HCT116 (cell line): Measurements from ENCODE around the gene TMEM94. TPM values are rescaled to one million over a fixed set of nuclear protein-coding genes. Genes with fewer than 3 reads are reported as not detected.

ENCODE experiments used
- ATAC-seq: fragments of 200-7000 bp; cut with Tn5 transposase; 2 replicates; pipeline ENCODE4 v1.9.1; 2020; ENCODE audit warnings: mild to moderate bottlenecking, moderate library complexity
- BruUV-seq: library from RNA; stranded (reverse); fragments of 400-500 nt; replicated peaks from 2 replicates; lab custom pipeline; 2021; lab: Mats Ljungman, UMichigan
- CTCF ChIA-PET: fragments of 300-600 bp; sonication (Branson Sonifier 250); formaldehyde crosslinking; loops from one replicate; lab custom pipeline; 2021; ENCODE audit warnings: antibody characterized with exemption; lab: Charles Lee
- POLR2A ChIA-PET: fragments of 300-600, 350-600 bp; sonication (Branson Sonifier 250); formaldehyde crosslinking; loops from one replicate; lab custom pipeline; 2021; ENCODE audit warnings: antibody characterized with exemption; lab: Charles Lee
- RAD21 ChIA-PET, 2 experiments: fragments of 300-600 bp; sonication (Branson Sonifier 250); formaldehyde crosslinking; loops; one replicate each; lab custom pipeline; 2023; ENCODE audit warnings: low total read pairs in 2 of 2; ENCODE audit not compliant: uncharacterized antibody in 2 of 2, unreplicated experiment in 2 of 2, low non-redundant PET in 1 of 2; lab: Charles Lee
- DNase-seq: peaks from one replicate; pipeline ENCODE4 v3.0.0-alpha.2; 2010; ENCODE audit warnings: low read depth, low spot score
- H2AFZ ChIP-seq: fragments of 200-600 bp; shearing (Covaris generic), sonication (generic); 2 replicates; pipeline ENCODE4 v1.6.1; 2017; ENCODE audit warnings: low read depth, mixed run types, mixed read lengths, antibody characterized with exemption, low read length; ENCODE audit not compliant: poor library complexity, severe bottlenecking
- H3K27ac ChIP-seq: 2 replicates; pipeline ENCODE4 v1.5.1; 2012; ENCODE audit warnings: low read depth, low read length
- H3K27me3 ChIP-seq: fragments of 200-600 bp; sonication (generic); 2 replicates; pipeline ENCODE4 v1.6.1; 2016; ENCODE audit warnings: mixed run types, low read length, mixed read lengths; ENCODE audit not compliant: insufficient read depth
- H3K36me3 ChIP-seq, 2 experiments: fragments of 200-500 bp in 1 of 2; fragments of 200-600 bp in 1 of 2; sonication (Bioruptor generic) in 1 of 2; sonication (generic) in 1 of 2; 2 replicates each; pipeline versions ENCODE4 v1.5.1 to v1.6.1; 2014 to 2016; ENCODE audit warnings: low read length in 2 of 2, inconsistent platforms in 1 of 2, mixed read lengths in 1 of 2, mixed run types in 1 of 2; ENCODE audit not compliant: insufficient read depth in 2 of 2, control insufficient read depth in 1 of 2
- H3K4me1 ChIP-seq, 2 experiments: fragments of 200-600 bp in 1 of 2; sonication (generic) in 1 of 2; 2 replicates each; pipeline versions ENCODE4 v1.5.1 to v1.6.1; 2012 to 2017; ENCODE audit warnings: low read length in 2 of 2, inconsistent platforms in 1 of 2, mild to moderate bottlenecking in 1 of 2, mixed read lengths in 1 of 2, mixed run types in 1 of 2, moderate library complexity in 1 of 2; ENCODE audit not compliant: insufficient read depth in 2 of 2, control insufficient read depth in 1 of 2
- H3K4me2 ChIP-seq: fragments of 200-600 bp; sonication (generic); 2 replicates; pipeline ENCODE4 v1.6.1; 2017; ENCODE audit warnings: mixed run types, low read length, mixed read lengths
- H3K4me3 ChIP-seq, 2 experiments: fragments of 200-600 bp in 1 of 2; sonication (generic) in 1 of 2; replicated peaks in 1 of 2; 2 replicates each; pipeline ENCODE4 v1.5.1; 2011 to 2016; ENCODE audit warnings: low read length in 2 of 2, control low read depth in 1 of 2, low read depth in 1 of 2, mild to moderate bottlenecking in 1 of 2, mixed read lengths in 1 of 2, mixed run types in 1 of 2
- H3K79me2 ChIP-seq: fragments of 200-600 bp; sonication (generic); 2 replicates; pipeline ENCODE4 v1.6.1; 2017; ENCODE audit warnings: mild to moderate bottlenecking, mixed run types, low read length, moderate library complexity, mixed read lengths; ENCODE audit not compliant: insufficient read depth
- H3K9ac ChIP-seq: fragments of 200-600 bp; sonication (generic); 2 replicates; pipeline ENCODE4 v1.6.1; 2016; ENCODE audit warnings: low read length, mixed read lengths
- H3K9me2 ChIP-seq: fragments of 200-600 bp; sonication (generic), shearing (Covaris generic); 2 replicates; pipeline ENCODE4 v1.6.1; 2017; ENCODE audit warnings: mixed run types, mild to moderate bottlenecking, moderate library complexity; ENCODE audit not compliant: insufficient read depth
- H3K9me3 ChIP-seq, 2 experiments: fragments of 200-500 bp in 1 of 2; fragments of 200-600 bp in 1 of 2; sonication (Bioruptor generic) in 1 of 2; sonication (generic) in 1 of 2; 2 replicates each; pipeline ENCODE4 v1.6.1; 2014 to 2017; ENCODE audit warnings: low read length in 2 of 2, mixed read lengths in 2 of 2, inconsistent platforms in 1 of 2, low read depth in 1 of 2, mild to moderate bottlenecking in 1 of 2, mixed run types in 1 of 2, moderate library complexity in 1 of 2; ENCODE audit not compliant: control insufficient read depth in 1 of 2, insufficient read depth in 1 of 2
- H4K20me1 ChIP-seq: fragments of 200-600 bp; sonication (generic), shearing (Covaris generic); 2 replicates; pipeline ENCODE4 v1.6.1; 2017; ENCODE audit warnings: mixed run types, mild to moderate bottlenecking, moderate library complexity; ENCODE audit not compliant: insufficient read depth
- CEBPB ChIP-seq: IDR thresholded peaks from 2 replicates; pipeline ENCODE4 v1.6.1; 2012; ENCODE audit warnings: low read depth
- ELF1 ChIP-seq: IDR thresholded peaks from 2 replicates; pipeline ENCODE4 v1.6.1; 2012; ENCODE audit warnings: low read depth, borderline replicate concordance
- EZH2phosphoT487 ChIP-seq: fragments of 200-600 bp; IDR thresholded peaks from 2 replicates; pipeline ENCODE4 v1.6.1; 2018; ENCODE audit warnings: antibody characterized with exemption, borderline replicate concordance
- FOSL1 ChIP-seq: IDR thresholded peaks from 2 replicates; pipeline ENCODE4 v1.6.1; 2012; ENCODE audit warnings: low read depth
- POLR2AphosphoS5 ChIP-seq: IDR thresholded peaks from 2 replicates; pipeline ENCODE4 v1.6.1; 2011; ENCODE audit warnings: mild to moderate bottlenecking, low read depth, low read length, moderate library complexity
- RAD21 ChIP-seq: IDR thresholded peaks from 2 replicates; pipeline ENCODE4 v1.6.1; 2012; ENCODE audit warnings: low read depth, mild to moderate bottlenecking
- SIN3A ChIP-seq: IDR thresholded peaks from 2 replicates; pipeline ENCODE4 v1.6.1; 2012; ENCODE audit warnings: low read depth
- SRF ChIP-seq: IDR thresholded peaks from 2 replicates; pipeline ENCODE4 v1.6.1; 2012; ENCODE audit warnings: low read depth
- TCF7L2 ChIP-seq: IDR thresholded peaks from 2 replicates; pipeline ENCODE4 v1.7.0; 2011; ENCODE audit warnings: borderline replicate concordance, inconsistent platforms; ENCODE audit not compliant: insufficient read depth, insufficient read length; ENCODE audit errors: extremely low read depth
- YY1 ChIP-seq: IDR thresholded peaks from 2 replicates; pipeline ENCODE4 v1.6.1; 2011; ENCODE audit warnings: low read length, low read depth, moderate library complexity, mild to moderate bottlenecking; ENCODE audit not compliant: insufficient replicate concordance; ENCODE audit errors: extremely low read depth
- ZNF274 ChIP-seq: fragments of 200-500 bp; sonication (Bioruptor generic); IDR thresholded peaks from 2 replicates; pipeline ENCODE4 v1.6.1; 2014; ENCODE audit warnings: mild to moderate bottlenecking, low read depth, low read length, inconsistent platforms
- intact Hi-C: fragments of 100-400 bp; cut with micrococcal nuclease; formaldehyde crosslinking; loops from 2 replicates; pipeline ENCODE4 v1.10.0; 2022
- total RNA-seq: library from RNA; stranded (reverse); gene quantifications from one replicate; pipeline ENCODE4 v1.2.1, GENCODE V29; 2021; ENCODE audit not compliant: unreplicated experiment
- TF ChIP-seq, protein P1 (sequence below): IDR thresholded peaks from 2 replicates; pipeline ENCODE4 v1.6.1; 2012
- TF ChIP-seq, protein P2 (sequence below): IDR thresholded peaks from 2 replicates; pipeline ENCODE4 v1.6.1; 2012; ENCODE audit warnings: low read depth
- TF ChIP-seq, protein P3 (sequence below): IDR thresholded peaks from 2 replicates; pipeline ENCODE4 v1.6.1; 2012

Gene TMEM94
- total RNA-seq, 1 experiment from 2014 or later, result 75.4 TPM

DNA sequence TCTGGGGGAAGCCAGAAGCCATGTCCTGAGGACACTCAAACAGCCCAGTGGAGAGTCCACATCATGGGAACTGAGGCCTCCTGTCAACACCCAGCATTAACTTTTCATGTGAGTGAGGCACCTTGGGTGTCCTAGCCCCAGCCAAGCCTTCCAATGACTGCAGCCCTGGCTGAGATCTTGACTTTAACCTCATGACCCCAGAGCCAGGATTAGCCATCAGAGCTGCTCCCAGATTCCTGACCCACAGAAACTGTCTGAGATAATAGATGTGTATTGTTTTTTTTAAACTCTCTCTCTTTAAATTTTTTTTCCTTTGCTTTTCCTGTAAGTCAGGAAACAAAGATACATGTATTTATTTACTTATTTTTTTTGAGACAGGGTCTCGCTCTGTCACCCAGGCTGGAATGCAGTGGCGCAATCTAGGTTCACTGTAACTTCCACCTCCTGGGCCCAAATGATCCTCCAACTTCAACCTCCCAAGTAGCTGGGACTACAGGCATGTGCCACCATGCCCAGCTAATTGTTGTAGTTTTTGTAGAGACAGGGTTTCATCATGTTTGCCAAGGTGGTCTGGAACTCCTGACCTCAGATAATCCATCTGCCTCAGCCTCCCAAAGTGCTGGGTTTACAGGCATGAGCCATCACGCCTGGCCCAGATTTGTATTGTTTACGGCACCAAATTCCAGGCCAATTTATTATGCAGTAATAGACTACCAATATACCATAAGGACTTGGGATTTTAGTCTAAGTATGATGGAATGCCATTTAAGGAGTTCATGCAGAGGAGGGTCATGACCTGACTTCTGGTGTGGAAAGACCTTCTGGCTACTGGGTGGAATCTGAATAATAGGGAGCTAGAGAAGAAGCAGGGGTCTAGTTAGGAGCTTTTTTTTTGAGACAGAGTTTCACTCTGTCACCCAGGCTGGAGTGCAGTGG is 14.0 kb upstream of the TMEM94 start:
- POLR2A ChIA-PET, result no interaction called here
- Histone ChIP-seq H3K79me2 (no peaks in the 10 kb centered on the region), H3K9ac (no peak overlapping the region), H3K4me1 (peaks cover 0 to 21% of the 10 kb centered on the region in 2 experiments; a peak in 3 of 4 replicates), H3K4me2 (no peak overlapping the region), H2AFZ (no peak overlapping the region), H3K27ac (no peak overlapping the region), H3K9me3 (no peaks in the 10 kb centered on the region), H3K9me2 (no peaks in the 10 kb centered on the region), H4K20me1 (no peaks in the 10 kb centered on the region), H3K4me3 (no peak overlapping the region), H3K36me3 (no peaks in the 10 kb centered on the region), H3K27me3 (no peaks in the 10 kb centered on the region)
- CTCF ChIA-PET, result interaction anchor here (1.4 kb wide), 1 partner anchor 14 kb away, joined by 5 read pairs; the partner anchor contains the start of gene TMEM94
- DNase-seq (no peak), ATAC-seq (no peak)
- intact Hi-C loops, result no loop called here
- TF ChIP-seq POLR2AphosphoS5 (no peak), ZNF274 (no peak), RAD21 (no peak), TCF7L2 (no peak), SRF (no peak)
- TF ChIP-seq, protein P1, sequence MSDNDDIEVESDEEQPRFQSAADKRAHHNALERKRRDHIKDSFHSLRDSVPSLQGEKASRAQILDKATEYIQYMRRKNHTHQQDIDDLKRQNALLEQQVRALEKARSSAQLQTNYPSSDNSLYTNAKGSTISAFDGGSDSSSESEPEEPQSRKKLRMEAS, result no peak
- RAD21 ChIA-PET, result interaction anchor here in 1 of 2 experiments (0.6 kb wide), 1 partner anchor 130 kb away, joined by 3 read pairs; no protein-coding TSS in a partner anchor
- BruUV-seq, result no TSS peak

GRCh38 chr17:75445296-75445695 is 11.1 kb upstream of the TMEM94 start:
- H3K79me2 ChIP-seq, result no peaks in the 10 kb centered on the region
- no peaks in the 10 kb centered on the region for H3K9me2 ChIP-seq
- H3K4me1 ChIP-seq, result peaks cover 0 to 21% of the 10 kb centered on the region in 2 experiments; a peak in 3 of 4 replicates
- H3K4me2 ChIP-seq, result no peak overlapping the region
- H3K36me3 ChIP-seq, result no peaks in the 10 kb centered on the region
- CTCF ChIA-PET, result no interaction called here
- H2AFZ ChIP-seq, result peak overlapping the region; percentile 13
- H4K20me1 ChIP-seq, result no peaks in the 10 kb centered on the region
- intact Hi-C loops, result no loop called here
- H3K27ac ChIP-seq, result no peak overlapping the region
- ATAC-seq (no peak), DNase-seq (no peak)
- H3K9me3 ChIP-seq, result no peaks in the 10 kb centered on the region
- no peak overlapping the region for H3K4me3 ChIP-seq
- no peaks in the 10 kb centered on the region for H3K27me3 ChIP-seq
- RAD21 ChIA-PET, result no interaction called here
- POLR2A ChIA-PET, result interaction anchor here (2.2 kb wide), 1 partner anchor 11 kb away, joined by 7 read pairs; the partner anchor contains the start of gene TMEM94
- BruUV-seq, result no TSS peak
- H3K9ac ChIP-seq, result no peak overlapping the region
- TF ChIP-seq ELF1, result no peak
- TF ChIP-seq, protein P2, sequence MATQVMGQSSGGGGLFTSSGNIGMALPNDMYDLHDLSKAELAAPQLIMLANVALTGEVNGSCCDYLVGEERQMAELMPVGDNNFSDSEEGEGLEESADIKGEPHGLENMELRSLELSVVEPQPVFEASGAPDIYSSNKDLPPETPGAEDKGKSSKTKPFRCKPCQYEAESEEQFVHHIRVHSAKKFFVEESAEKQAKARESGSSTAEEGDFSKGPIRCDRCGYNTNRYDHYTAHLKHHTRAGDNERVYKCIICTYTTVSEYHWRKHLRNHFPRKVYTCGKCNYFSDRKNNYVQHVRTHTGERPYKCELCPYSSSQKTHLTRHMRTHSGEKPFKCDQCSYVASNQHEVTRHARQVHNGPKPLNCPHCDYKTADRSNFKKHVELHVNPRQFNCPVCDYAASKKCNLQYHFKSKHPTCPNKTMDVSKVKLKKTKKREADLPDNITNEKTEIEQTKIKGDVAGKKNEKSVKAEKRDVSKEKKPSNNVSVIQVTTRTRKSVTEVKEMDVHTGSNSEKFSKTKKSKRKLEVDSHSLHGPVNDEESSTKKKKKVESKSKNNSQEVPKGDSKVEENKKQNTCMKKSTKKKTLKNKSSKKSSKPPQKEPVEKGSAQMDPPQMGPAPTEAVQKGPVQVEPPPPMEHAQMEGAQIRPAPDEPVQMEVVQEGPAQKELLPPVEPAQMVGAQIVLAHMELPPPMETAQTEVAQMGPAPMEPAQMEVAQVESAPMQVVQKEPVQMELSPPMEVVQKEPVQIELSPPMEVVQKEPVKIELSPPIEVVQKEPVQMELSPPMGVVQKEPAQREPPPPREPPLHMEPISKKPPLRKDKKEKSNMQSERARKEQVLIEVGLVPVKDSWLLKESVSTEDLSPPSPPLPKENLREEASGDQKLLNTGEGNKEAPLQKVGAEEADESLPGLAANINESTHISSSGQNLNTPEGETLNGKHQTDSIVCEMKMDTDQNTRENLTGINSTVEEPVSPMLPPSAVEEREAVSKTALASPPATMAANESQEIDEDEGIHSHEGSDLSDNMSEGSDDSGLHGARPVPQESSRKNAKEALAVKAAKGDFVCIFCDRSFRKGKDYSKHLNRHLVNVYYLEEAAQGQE, result no peak
- TF ChIP-seq EZH2phosphoT487, result no peak
- no peak for TF ChIP-seq YY1
- no peak for TF ChIP-seq SIN3A
- TF ChIP-seq CEBPB, result no peak
- TF ChIP-seq, protein P3, sequence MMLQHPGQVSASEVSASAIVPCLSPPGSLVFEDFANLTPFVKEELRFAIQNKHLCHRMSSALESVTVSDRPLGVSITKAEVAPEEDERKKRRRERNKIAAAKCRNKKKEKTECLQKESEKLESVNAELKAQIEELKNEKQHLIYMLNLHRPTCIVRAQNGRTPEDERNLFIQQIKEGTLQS, result no peak
- no peak for TF ChIP-seq FOSL1
- TF ChIP-seq, protein P1, result no peak
- no peak for TF ChIP-seq ZNF274
